Adipose tissue (tissue), 3 donors: Measurements from ENCODE around the gene KIAA0930. TPM values are rescaled to one million over a fixed set of nuclear protein-coding genes. Genes with fewer than 3 reads are reported as not detected.

Experiments
- H3K27ac ChIP-seq: one replicate; pipeline ENCODE4 v1.5.1; 2013; ENCODE audit warnings: low read depth, low read length
- WGBS, 3 donors: extraction: QIAGEN DNeasy Blood & Tissue Kit; methylation state at CpG; one replicate each; pipeline ENCODE4 v1.1.7; 2013; 5-methylcytosine and 5-hydroxymethylcytosine counted together
- polyA plus RNA-seq, 3 donors: library from polyadenylated mRNA; stranded (reverse); fragments of 200-250 nt; gene quantifications; one replicate each; pipeline ENCODE4 v1.2.3, GENCODE V29; 2013
- donor health status: healthy with polysubstance abuse.
- donor health status: Bipolar disorder and iron deficiency.
- donor health status: healthy.

The KIAA0930 gene
- polyA plus RNA-seq, 3 donors: 16.1 to 31.6 (median 26.2) TPM

DNA sequence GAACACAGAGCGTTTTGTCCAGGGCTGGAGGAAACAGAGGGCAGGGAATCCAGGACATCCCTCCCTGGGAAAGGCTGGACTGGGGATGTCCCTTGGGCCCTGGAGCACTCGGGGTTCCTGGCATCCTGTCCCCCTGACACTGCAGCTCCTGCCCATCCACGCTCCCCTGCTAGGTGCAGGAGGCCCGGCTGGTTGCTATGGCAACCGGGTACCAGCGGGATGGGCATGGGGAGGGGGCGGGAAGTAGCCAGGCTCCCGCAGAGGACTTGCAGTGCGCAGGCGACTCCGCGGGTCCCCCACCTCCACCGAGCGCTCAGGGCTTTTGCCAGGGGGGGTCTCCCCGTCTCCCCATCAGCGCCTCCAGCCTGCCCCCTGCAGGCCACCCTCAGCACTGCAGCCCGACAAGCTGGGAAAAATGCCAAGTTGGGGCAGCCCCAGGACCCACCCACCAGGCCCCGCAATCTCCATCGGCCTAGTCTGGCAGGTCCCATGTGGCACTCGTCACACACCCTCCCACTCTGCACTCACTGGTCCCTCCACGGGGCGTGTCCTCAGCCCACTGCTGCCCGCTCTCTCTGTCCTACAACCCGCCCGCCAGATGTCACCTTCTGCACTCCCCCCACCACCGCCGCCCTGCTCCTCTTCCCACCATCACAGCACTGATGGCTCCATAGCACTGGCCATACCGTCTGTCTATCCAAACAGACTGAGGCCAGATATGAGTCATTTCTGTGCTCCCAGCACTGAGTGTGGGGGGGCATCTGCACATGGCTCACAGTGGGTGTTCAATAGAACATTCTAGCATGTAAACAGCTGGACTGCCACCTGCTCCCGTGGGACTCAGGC lies 31.5 kb downstream of the KIAA0930 start:
- WGBS, 3 donors: 51 to 64% (median 58%) methylated on average over 29 of the region's 29 CpGs

GRCh38 chr22:45208696-45208992 lies 32.0 kb downstream of the KIAA0930 start:
- no peak overlapping the region for H3K27ac ChIP-seq
- WGBS, 3 donors: 87 to 93% (median 90%) methylated on average over 10 of the region's 10 CpGs

More for the DNA sequence above, 31.5 kb downstream of the KIAA0930 start:
- H3K27ac ChIP-seq: no peak overlapping the region

GRCh38 chr22:45207981-45208664 lies 32.6 kb downstream of the KIAA0930 start:
- no peak overlapping the region for H3K27ac ChIP-seq
- WGBS, 3 donors: 72 to 91% (median 86%) methylated on average over 24 of the region's 24 CpGs

- no peak overlapping the region for H3K27ac ChIP-seq
- 96 to 98% (median 98%) methylated on average over 13 of the region's 13 CpGs for WGBS, 3 donors
Observed at GRCh38 chr22:45207533-45207932, 33.2 kb downstream of the KIAA0930 start.

- 89 to 96% (median 90%) methylated on average over 6 of the region's 6 CpGs for WGBS, 3 donors
- H3K27ac ChIP-seq: no peak overlapping the region
Observed at GRCh38 chr22:45206233-45206632, 34.5 kb downstream of the KIAA0930 start.

GRCh38 chr22:45205276-45205925 lies 35.3 kb downstream of the KIAA0930 start:
- no peak overlapping the region for H3K27ac ChIP-seq
- WGBS, 3 donors: 89 to 91% (median 91%) methylated on average over 20 of the region's 20 CpGs

DNA sequence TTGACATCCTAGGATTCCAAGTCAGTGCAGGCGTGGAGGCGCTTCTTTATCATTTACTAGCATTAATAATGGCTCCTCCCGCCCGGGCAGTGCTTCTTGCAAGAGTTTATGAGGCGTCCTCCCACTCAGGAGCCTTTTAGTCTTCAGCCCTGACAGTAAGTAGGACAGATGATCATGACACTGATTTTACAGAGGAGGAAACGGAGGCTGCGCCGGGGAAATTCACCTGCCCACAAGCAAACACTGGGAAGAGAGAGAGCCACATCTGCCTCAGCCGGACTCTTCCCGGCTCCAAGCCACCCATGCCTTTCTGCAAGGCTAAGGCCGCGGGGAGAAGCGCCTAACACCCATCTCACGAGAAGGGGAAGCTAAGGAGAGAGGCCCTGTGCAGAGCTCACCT lies 35.9 kb downstream of the KIAA0930 start:
- 86 to 92% (median 88%) methylated on average over 14 of the region's 14 CpGs for WGBS, 3 donors
- no peak overlapping the region for H3K27ac ChIP-seq

GRCh38 chr22:45204241-45204640 lies 36.5 kb downstream of the KIAA0930 start:
- no peak overlapping the region for H3K27ac ChIP-seq
- 87 to 90% (median 90%) methylated on average over 11 to 13 of the region's 13 CpGs for WGBS, 3 donors

DNA sequence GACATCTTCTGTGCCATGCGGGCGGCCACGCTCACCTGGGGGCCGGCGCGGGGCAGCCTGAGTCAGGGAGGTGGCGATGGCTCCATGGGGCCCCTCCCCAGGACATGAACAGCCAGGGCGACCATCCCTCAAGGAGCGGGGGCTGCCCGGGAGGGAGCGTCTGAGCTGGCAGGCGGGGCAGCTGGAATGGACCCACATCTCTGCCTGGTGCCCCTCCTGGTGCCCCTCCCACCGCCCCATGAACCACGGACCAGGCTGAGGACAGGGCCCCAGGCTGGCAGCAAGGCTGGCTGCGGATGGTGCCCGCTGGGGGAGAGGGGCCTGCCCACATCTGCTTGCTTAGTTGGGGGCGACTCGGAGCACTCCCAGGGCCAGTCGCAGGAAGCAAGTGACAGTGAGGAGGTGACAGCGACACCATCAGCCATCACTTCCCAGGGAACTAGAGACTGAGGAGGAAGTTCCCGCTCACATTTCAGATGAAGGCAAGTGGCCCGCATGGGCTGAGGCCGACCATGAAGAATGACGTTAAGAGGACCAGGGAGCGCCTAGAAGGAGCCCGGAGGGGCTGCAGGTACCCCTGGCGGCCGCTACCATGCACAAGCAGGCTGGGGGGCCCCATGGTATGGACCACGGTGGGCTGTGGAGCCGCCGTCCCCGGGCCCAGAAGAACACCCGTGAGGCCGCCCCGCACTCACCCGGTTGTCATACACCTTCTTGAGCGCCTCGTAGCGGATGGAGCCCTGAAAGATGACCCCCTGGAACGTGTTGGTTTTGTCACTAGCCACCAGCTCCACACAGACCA lies 37.3 kb downstream of the KIAA0930 start:
- no peak overlapping the region for H3K27ac ChIP-seq
- 93 to 96% (median 94%) methylated on average over 40 of the region's 40 CpGs for WGBS, 3 donors

- H3K27ac ChIP-seq: no peak overlapping the region
- 88 to 92% (median 89%) methylated on average over 36 of the region's 36 CpGs for WGBS, 3 donors
Observed at GRCh38 chr22:45202333-45203149, 38.2 kb downstream of the KIAA0930 start.

GRCh38 chr22:45201678-45202332 lies 38.9 kb downstream of the KIAA0930 start:
- no peak overlapping the region for H3K27ac ChIP-seq
- WGBS, 3 donors: 61 to 81% (median 74%) methylated on average over 9 of the region's 9 CpGs

GRCh38 chr22:45200860-45201511 lies 39.7 kb downstream of the KIAA0930 start:
- no peak overlapping the region for H3K27ac ChIP-seq
- WGBS, 3 donors: 89 to 95% (median 91%) methylated on average over 18 of the region's 18 CpGs

- no peak overlapping the region for H3K27ac ChIP-seq
- 89 to 95% (median 91%) methylated on average over 9 of the region's 9 CpGs for WGBS, 3 donors
Observed at GRCh38 chr22:45200230-45200629, 40.5 kb downstream of the KIAA0930 start.

DNA sequence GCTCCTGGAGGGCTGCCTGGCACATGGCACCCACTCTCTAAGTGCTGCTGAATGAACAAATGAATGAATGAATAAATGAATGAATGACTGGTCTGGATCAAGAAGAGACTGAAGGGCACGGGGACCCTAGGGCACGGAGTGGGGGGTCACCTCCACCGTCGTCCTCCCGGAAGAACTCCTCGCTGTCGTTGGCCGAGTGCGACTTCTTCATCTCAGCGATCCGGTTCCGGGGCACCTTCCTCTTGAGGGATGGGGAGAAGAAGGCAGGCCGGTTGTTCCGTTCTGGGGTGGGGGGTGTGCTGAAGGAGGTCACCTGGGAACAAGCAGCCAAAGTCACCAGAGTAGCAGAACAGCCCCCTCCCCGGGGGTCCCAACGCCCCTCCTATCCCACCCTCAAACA lies 41.0 kb downstream of the KIAA0930 start:
- H3K27ac ChIP-seq: no peak overlapping the region
- WGBS, 3 donors: 89 to 97% (median 92%) methylated on average over 16 of the region's 16 CpGs

DNA sequence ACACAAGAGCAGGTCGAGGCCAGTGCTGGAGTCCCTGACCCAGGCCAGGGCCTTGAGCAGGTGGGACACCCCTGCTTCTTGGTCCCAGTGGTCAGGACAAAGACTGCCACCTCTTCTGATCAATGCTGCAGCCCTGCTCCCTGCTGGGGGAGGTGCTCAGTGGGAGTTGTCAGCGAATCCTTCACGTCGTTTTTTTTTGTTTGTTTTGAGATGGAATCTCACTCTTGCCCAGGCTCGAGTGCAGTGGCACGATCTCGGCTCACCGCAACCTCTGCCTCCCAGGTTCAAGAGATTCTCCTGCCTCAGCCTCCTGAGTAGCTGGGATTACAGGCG lies 42.3 kb downstream of the KIAA0930 start:
- WGBS, 3 donors: 71 to 87% (median 77%) methylated on average over 9 of the region's 9 CpGs
- no peak overlapping the region for H3K27ac ChIP-seq

DNA sequence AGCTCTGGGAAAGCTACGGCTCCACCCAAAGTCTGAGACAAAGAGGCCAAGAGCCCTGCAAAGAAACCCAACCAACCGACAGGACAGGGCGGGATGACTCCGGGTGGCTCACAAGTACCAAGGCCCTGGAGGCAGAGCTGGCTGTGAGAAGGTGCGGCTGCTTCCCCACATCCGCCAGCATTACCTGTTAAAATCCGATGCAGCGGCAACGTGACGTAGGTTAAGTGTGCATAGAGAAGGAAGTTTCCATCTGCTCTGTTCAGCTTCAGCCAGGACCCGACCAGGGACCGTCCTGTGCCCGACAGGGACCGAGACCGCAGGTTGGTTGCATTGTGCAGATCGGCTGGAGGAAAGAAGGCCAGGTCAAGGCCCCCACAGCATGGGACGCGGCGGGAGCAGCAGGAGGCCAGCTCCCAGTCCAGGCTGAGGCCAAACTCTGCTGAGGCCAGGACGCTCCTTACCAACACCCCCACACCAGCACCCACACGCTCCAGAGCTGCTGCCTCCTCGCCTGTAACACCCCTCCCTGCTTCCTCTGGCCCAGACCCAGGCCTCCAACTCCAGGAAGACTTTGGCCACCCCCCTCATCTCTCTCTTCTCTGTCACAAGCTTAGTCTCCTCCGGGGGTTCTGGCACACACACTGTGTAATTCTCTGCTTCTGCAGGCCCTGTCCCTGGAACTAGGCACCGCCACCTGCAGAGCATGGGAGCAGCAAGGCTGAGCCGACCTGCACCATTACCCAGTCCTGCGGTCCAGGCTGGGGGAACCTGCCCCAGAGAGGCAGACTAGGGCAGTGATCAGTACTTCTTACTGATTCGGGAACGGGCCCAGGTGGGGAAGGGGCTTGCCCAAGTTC lies 42.9 kb downstream of the KIAA0930 start:
- 87 to 91% (median 87%) methylated on average over 28 of the region's 28 CpGs for WGBS, 3 donors
- H3K27ac ChIP-seq: no peak overlapping the region
